ENCODE measurements around the gene GRIK4.

GRIK4 gene

DNA sequence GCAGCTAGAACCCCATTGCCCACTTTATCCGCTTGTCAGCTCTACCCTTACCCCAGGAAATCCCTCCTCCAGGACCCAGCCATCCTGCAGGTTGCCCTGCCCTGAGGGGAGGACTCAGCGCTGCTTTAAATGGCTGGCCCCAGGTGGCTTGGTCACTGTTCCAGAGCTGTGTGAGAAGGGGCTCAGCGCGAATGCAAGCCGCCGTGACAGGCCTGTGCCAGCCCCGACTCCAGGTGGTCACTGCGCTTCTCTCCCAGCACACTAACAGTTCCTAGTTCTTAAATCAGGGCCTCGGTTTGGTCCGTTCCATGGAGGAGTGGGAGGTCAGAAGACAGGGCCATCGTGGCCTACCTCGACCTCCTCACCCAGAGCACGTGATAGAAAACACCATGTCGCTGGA is 446.6 kb downstream of the GRIK4 start:
- no peak overlapping the region for H3K4me3 ChIP-seq (replicated peaks in 1 of 2; ENCODE audit: low read depth in 2 of 2, low read length in 2 of 2)
- TF ChIP-seq, protein P1, sequence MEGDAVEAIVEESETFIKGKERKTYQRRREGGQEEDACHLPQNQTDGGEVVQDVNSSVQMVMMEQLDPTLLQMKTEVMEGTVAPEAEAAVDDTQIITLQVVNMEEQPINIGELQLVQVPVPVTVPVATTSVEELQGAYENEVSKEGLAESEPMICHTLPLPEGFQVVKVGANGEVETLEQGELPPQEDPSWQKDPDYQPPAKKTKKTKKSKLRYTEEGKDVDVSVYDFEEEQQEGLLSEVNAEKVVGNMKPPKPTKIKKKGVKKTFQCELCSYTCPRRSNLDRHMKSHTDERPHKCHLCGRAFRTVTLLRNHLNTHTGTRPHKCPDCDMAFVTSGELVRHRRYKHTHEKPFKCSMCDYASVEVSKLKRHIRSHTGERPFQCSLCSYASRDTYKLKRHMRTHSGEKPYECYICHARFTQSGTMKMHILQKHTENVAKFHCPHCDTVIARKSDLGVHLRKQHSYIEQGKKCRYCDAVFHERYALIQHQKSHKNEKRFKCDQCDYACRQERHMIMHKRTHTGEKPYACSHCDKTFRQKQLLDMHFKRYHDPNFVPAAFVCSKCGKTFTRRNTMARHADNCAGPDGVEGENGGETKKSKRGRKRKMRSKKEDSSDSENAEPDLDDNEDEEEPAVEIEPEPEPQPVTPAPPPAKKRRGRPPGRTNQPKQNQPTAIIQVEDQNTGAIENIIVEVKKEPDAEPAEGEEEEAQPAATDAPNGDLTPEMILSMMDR (IDR thresholded peaks at IDR 0.05; ENCODE audit: low read depth, low read length) = no peak
- no peak for DNase-seq (ENCODE audit: low read depth in 2 of 2)

DNA sequence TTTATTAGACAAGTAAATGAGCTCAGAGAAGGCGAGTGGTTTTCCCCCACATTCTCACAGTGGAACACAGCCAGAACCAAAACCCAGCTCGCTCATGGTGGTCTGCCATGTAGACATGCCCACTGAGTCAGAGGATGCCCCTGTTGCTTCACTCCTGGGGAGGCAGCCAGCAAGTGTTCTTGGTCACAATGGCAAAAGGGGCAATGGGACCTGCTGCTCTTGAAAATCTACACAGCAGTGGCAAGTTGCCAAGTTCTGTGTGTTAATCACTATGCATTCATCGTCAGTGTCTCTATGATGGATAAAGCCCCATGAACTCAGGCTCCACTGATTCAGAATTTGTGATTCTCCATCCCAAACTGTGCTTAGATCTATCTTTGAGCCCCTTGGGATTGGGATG is 447.6 kb downstream of the GRIK4 start:
- TF ChIP-seq, protein P1 (IDR thresholded peaks at IDR 0.05; ENCODE audit: low read depth, low read length) = no peak
- H3K4me3 ChIP-seq (replicated peaks in 1 of 2; ENCODE audit: low read depth in 2 of 2, low read length in 2 of 2) = no peak overlapping the region
- no peak for DNase-seq (ENCODE audit: low read depth in 2 of 2)

DNA sequence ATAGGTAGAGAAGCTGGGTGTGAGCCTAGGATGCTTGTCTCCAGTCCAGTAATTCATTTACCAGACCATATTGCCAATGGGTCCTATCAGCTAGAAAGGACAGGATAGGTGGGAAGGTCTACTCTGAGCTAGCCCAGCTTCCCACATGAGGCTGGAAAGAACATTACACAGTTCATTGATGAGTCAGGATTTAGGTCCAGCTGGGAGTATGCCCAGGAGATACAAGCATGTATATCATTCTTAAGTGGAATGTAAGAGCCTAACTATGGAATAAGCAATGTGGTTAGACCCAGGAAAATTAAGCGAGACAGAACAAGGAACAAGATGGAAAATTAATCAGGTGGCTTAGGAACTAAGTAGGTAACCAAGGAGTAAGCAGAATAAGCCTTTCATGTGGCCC is 453.3 kb downstream of the GRIK4 start:
- DNase-seq (ENCODE audit: low read depth in 2 of 2) = peak; percentile 10 to 11
- TF ChIP-seq, protein P1 (IDR thresholded peaks at IDR 0.05; ENCODE audit: low read depth, low read length) = no peak
- no peak overlapping the region for H3K4me3 ChIP-seq (replicated peaks in 1 of 2; ENCODE audit: low read depth in 2 of 2, low read length in 2 of 2)

DNA sequence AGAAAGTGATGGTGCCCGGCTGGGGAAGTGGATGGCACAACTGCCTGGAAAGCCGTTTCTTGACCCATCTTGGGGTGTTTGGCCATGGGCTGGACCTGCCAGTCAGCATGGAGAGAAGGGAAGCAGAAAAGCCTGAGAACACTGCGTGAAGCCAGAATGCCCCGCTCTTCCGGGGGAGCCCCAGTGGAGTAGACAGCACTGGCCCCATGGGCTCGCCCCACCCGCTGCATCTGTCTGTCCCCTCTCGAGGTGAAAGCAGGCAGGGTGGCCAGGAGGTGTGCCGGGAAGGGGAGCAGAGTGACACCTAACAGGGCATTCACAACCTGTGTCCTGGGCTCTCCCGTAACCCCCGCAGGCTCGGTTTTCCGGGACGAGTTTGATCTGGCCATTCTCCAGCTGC is 455.3 kb downstream of the GRIK4 start:
- TF ChIP-seq, protein P1 (IDR thresholded peaks at IDR 0.05; ENCODE audit: low read depth, low read length) = no peak
- no peak overlapping the region for H3K4me3 ChIP-seq (replicated peaks in 1 of 2; ENCODE audit: low read depth in 2 of 2, low read length in 2 of 2)
- no peak for DNase-seq (ENCODE audit: low read depth in 2 of 2)

DNA sequence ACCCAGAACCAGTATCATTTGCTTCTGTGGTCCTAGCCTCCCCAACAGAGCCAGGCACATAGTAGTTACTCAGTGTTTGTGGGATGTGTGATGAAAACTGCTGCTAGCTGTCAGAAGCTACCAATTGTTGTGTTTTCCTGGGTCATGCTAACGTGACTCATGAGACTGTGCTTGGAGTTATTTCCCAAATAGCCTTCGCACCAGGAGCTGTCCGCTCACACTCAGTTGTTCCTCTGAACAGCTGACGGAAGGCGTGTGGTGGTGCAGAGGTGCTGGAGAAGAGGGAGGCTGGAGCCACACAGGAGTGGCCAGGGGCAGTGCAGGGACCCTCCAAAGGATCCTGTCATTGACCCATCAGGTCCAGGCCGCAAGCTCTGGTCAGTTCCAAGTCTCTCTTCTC is 458.4 kb downstream of the GRIK4 start:
- TF ChIP-seq, protein P1 (IDR thresholded peaks at IDR 0.05; ENCODE audit: low read depth, low read length) = no peak
- no peak for DNase-seq (ENCODE audit: low read depth in 2 of 2)
- H3K4me3 ChIP-seq (replicated peaks in 1 of 2; ENCODE audit: low read depth in 2 of 2, low read length in 2 of 2) = no peak overlapping the region

DNA sequence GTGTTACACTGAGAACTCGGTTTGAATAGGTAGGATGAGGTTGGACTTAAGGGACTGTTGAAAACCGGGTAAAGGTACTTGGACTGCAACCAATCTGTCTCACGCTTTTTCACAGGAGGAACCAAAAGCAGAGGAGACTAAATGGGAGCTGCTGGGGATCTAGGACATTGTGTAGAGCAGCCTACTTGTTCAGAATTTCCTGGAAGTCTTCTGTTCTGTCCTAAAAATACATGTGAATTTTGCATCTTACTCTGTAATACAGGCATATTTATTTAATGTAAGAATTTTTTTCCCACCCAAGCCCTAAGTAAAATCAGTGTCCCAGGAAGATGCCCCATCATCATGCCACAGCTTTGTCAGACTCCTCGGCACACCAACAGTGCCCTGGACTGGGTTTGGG is 460.3 kb downstream of the GRIK4 start:
- TF ChIP-seq, protein P1 (IDR thresholded peaks at IDR 0.05; ENCODE audit: low read depth, low read length) = no peak
- DNase-seq (ENCODE audit: low read depth in 2 of 2) = no peak
- no peak overlapping the region for H3K4me3 ChIP-seq (replicated peaks in 1 of 2; ENCODE audit: low read depth in 2 of 2, low read length in 2 of 2)

DNA sequence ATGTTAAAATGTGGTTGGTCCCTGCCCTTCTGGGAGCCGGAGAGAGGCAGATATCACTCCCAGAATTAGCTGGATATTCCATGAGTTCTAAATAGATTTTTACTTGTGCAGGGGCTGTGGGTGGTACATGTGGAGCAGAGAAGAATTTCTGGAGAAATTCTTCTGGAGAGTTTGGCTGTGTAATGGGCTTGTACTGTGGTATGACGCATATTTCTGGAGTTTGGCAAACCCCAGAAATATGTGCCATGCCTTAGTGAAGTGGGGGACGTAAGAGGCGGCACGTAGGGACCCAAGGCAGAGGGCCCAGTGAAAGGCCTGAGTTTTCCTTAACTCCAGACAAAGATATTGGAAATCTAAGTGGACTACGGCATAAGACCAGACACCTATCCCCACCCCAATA is 461.1 kb downstream of the GRIK4 start:
- TF ChIP-seq, protein P1 (IDR thresholded peaks at IDR 0.05; ENCODE audit: low read depth, low read length) = no peak
- H3K4me3 ChIP-seq (replicated peaks in 1 of 2; ENCODE audit: low read depth in 2 of 2, low read length in 2 of 2) = no peak overlapping the region
- DNase-seq (ENCODE audit: low read depth in 2 of 2) = no peak

All from cardiac fibroblast (primary cell).